IMR-90 (cell line): ENCODE results near the gene PIP4K2A. TPM values are rescaled to one million over a fixed set of nuclear protein-coding genes. Genes with fewer than 3 reads are reported as not detected.

Experiments
- ATAC-seq: fragments of 200-7000 bp; cut with Tn5 transposase; 2 replicates; pipeline ENCODE4 v1.9.1; 2020; ENCODE audit warnings: low read depth, mild to moderate bottlenecking, moderate library complexity
- BruUV-seq: library from RNA; stranded (reverse); fragments of 400-500 nt; replicated peaks from 2 replicates; lab custom pipeline; 2021; lab: Mats Ljungman, UMichigan
- CTCF ChIA-PET: fragments of 300-600 bp; formaldehyde crosslinking; extraction: SDS; loops from one replicate; lab custom pipeline; 2021; ENCODE audit warnings: antibody characterized with exemption; lab: Yijun Ruan, JAX
- POLR2A ChIA-PET: fragments of 300-600 bp; sonication (Branson Sonifier 250); formaldehyde crosslinking; loops from one replicate; lab custom pipeline; 2022; ENCODE audit warnings: antibody characterized with exemption; ENCODE audit not compliant: unreplicated experiment; lab: Charles Lee
- DNase-seq: peaks from one replicate; pipeline ENCODE4 v3.0.0; 2013
- H2AFZ ChIP-seq: replicated peaks from 2 replicates; pipeline ENCODE3; 2013; ENCODE audit warnings: low read length, mild to moderate bottlenecking; ENCODE audit not compliant: poor library complexity
- H2AK5ac ChIP-seq: 2 replicates; pipeline ENCODE4 v1.6.1; 2013; ENCODE audit warnings: low read depth, low read length, inconsistent platforms
- H2AK9ac ChIP-seq: replicated peaks from 2 replicates; pipeline ENCODE3; 2013; ENCODE audit warnings: mild to moderate bottlenecking, low read depth, low read length, moderate library complexity; ENCODE audit not compliant: poor library complexity
- H2BK120ac ChIP-seq: 2 replicates; pipeline ENCODE4 v1.6.1; 2013; ENCODE audit warnings: low read depth, low read length, inconsistent platforms
- H2BK15ac ChIP-seq: 3 replicates; pipeline ENCODE4 v1.6.1; 2013; ENCODE audit warnings: low read depth, low read length, inconsistent platforms
- H2BK20ac ChIP-seq: 2 replicates; pipeline ENCODE4 v1.6.1; 2013; ENCODE audit warnings: low read depth, mild to moderate bottlenecking, inconsistent platforms, low read length, moderate library complexity
- H2BK5ac ChIP-seq: 2 replicates; pipeline ENCODE4 v1.6.1; 2013; ENCODE audit warnings: mild to moderate bottlenecking, low read depth, low read length, inconsistent platforms; ENCODE audit not compliant: poor library complexity, severe bottlenecking
- H3K14ac ChIP-seq: replicated peaks from 2 replicates; pipeline ENCODE4 v1.6.1; 2013; ENCODE audit warnings: low read depth, low read length, inconsistent platforms
- H3K18ac ChIP-seq: 2 replicates; pipeline ENCODE4 v1.6.1; 2013; ENCODE audit warnings: low read depth, low read length, control low read depth
- H3K23ac ChIP-seq: 2 replicates; pipeline ENCODE4 v1.6.1; 2013; ENCODE audit warnings: low read depth, low read length, inconsistent platforms
- H3K27ac ChIP-seq: 2 replicates; pipeline ENCODE4 v1.5.1; 2013; ENCODE audit warnings: mild to moderate bottlenecking, control low read depth, low read length; ENCODE audit not compliant: insufficient read depth
- H3K27me3 ChIP-seq: 2 replicates; pipeline ENCODE4 v1.6.1; 2013; ENCODE audit warnings: low read length; ENCODE audit not compliant: control insufficient read depth, insufficient read depth
- H3K36me3 ChIP-seq: 2 replicates; pipeline ENCODE4 v1.6.1; 2013; ENCODE audit warnings: low read length, mixed read lengths; ENCODE audit not compliant: control insufficient read depth, insufficient read depth
- H3K4ac ChIP-seq: 2 replicates; pipeline ENCODE4 v1.6.1; 2013; ENCODE audit warnings: low read depth, low read length, inconsistent platforms
- H3K4me1 ChIP-seq: 2 replicates; pipeline ENCODE4 v1.6.1; 2013; ENCODE audit warnings: low read length, mixed read lengths; ENCODE audit not compliant: control insufficient read depth, insufficient read depth
- H3K4me2 ChIP-seq: 2 replicates; pipeline ENCODE4 v1.6.1; 2013; ENCODE audit warnings: low read depth, mild to moderate bottlenecking, control low read depth, low read length, moderate library complexity
- H3K4me3 ChIP-seq: 2 replicates; pipeline ENCODE4 v1.5.1; 2013; ENCODE audit warnings: low read depth, mild to moderate bottlenecking, control low read depth, low read length, moderate library complexity; ENCODE audit not compliant: insufficient read depth
- H3K56ac ChIP-seq: 2 replicates; pipeline ENCODE4 v1.6.1; 2013; ENCODE audit warnings: low read length, inconsistent platforms; ENCODE audit not compliant: insufficient read depth; ENCODE audit errors: extremely low read depth
- H3K79me1 ChIP-seq, 2 experiments: 2 replicates each; pipeline ENCODE4 v1.6.1; 2013; ENCODE audit warnings: low read length in 2 of 2, inconsistent platforms in 1 of 2, low read depth in 1 of 2
- H3K9ac ChIP-seq: 2 replicates; pipeline ENCODE4 v1.6.1; 2013; ENCODE audit warnings: low read depth, low read length, control low read depth
- H3K9me1 ChIP-seq: 2 replicates; pipeline ENCODE4 v1.6.1; 2013; ENCODE audit warnings: low read length, inconsistent platforms; ENCODE audit not compliant: insufficient read depth
- H3K9me3 ChIP-seq: 2 replicates; pipeline ENCODE4 v1.6.1; 2013; ENCODE audit warnings: low read length; ENCODE audit not compliant: control insufficient read depth, insufficient read depth
- H4K20me1 ChIP-seq: 2 replicates; pipeline ENCODE4 v1.6.1; 2013; ENCODE audit warnings: low read length, inconsistent platforms; ENCODE audit not compliant: insufficient read depth
- H4K5ac ChIP-seq: 2 replicates; pipeline ENCODE4 v1.6.1; 2013; ENCODE audit warnings: mild to moderate bottlenecking, low read depth, low read length, control low read depth
- H4K8ac ChIP-seq, 2 experiments: 2 replicates each; pipeline ENCODE4 v1.6.1; 2013; ENCODE audit warnings: low read depth in 2 of 2, low read length in 2 of 2, control low read depth in 1 of 2, inconsistent platforms in 1 of 2
- H4K91ac ChIP-seq: 2 replicates; pipeline ENCODE4 v1.6.1; 2013; ENCODE audit warnings: low read depth, low read length, inconsistent platforms; ENCODE audit not compliant: insufficient read depth
- MAFK ChIP-seq: IDR thresholded peaks from 2 replicates; pipeline ENCODE4 v1.6.1; 2012; ENCODE audit warnings: low read depth, low read length, improper control_type of control experiment
- RFX5 ChIP-seq: IDR thresholded peaks from 2 replicates; pipeline ENCODE4 v1.8.0; 2012; ENCODE audit warnings: low read depth, mild to moderate bottlenecking, low read length, moderate library complexity
- WGBS, 2 experiments: methylation state at CpG; one replicate each; pipeline versions ENCODE4 v1.1.5 to v1.1.7; 2013; ENCODE audit warnings: missing lambda C conversion rate in 2 of 2; ENCODE audit not compliant: insufficient read length in 1 of 2; ENCODE audit errors: extremely low coverage in 2 of 2; 5-methylcytosine and 5-hydroxymethylcytosine counted together
- dilution Hi-C: fragments of 300-500 bp; cut with HindIII; formaldehyde crosslinking; loops from one replicate; pipeline ENCODE4 v1.14.3; 2018; ENCODE audit warnings: low sequenced_read_pairs; ENCODE audit not compliant: unreplicated experiment
- in situ Hi-C: fragments of 300-500 bp; cut with MboI; formaldehyde crosslinking; loops from 3 replicates; pipeline ENCODE4 v1.14.3; 2019; ENCODE audit warnings: low sequenced_read_pairs, inconsistent platforms, mixed read lengths
- intact Hi-C: fragments of 100-400 bp; cut with micrococcal nuclease; formaldehyde crosslinking; loops from 2 replicates; pipeline ENCODE4 v1.10.0; 2022
- polyA plus RNA-seq, 3 experiments: library from polyadenylated mRNA; depleted of rRNA; stranded (reverse); fragments of >200 nt; gene quantifications; 2 replicates each; pipeline ENCODE4 v1.2.3, GENCODE V29; 2012; ENCODE audit warnings: low replicate concordance in 1 of 3
- total RNA-seq: library from RNA; depleted of rRNA; stranded (reverse); fragments of >200 nt; gene quantifications from 2 replicates; pipeline ENCODE4 v1.2.3, GENCODE V29; 2012

PIP4K2A gene
- total and polyA plus RNA-seq, 2 of the 4 experiments (the other 2 are of a cell fraction): 9.8 to 18.1 TPM

GRCh38 chr10:22699976-22700375, 14.4 kb downstream of the PIP4K2A start:
- 80% methylated on average over 1 of the region's 5 CpGs; no CpG with 5 or more reads in 1 of the 2 experiments for WGBS, 2 experiments

More at GRCh38 chr10:22699976-22700375, 14.4 kb downstream of the PIP4K2A start:
- intact Hi-C loops (no loop called here), dilution Hi-C loops (no loop called here), in situ Hi-C loops (loop anchor here (10.0 kb wide), 1 partner anchor 385 kb away; the partner anchor contains the start of gene COMMD3)
- no TSS peak for BruUV-seq
- POLR2A ChIA-PET: no interaction called here
- Histone ChIP-seq H3K27me3 (no peaks in the 10 kb centered on the region), H4K5ac (no peak overlapping the region), H2BK15ac (no peak overlapping the region), H3K4me2 (no peak overlapping the region), H2AFZ (no peak overlapping the region), H3K23ac (no peak overlapping the region), H2BK20ac (no peak overlapping the region), H3K9me1 (peaks cover 11% of the 10 kb centered on the region; the same call in 1 of the 2 replicates), H3K9me3 (no peaks in the 10 kb centered on the region), H2BK120ac (no peak overlapping the region), H3K4me1 (peaks cover 2% of the 10 kb centered on the region; the same call in 1 of the 2 replicates), H3K27ac (no peak overlapping the region), H3K79me1 (peaks cover 48 to 76% of the 10 kb centered on the region in 2 experiments), H4K8ac (no peak overlapping the region), H3K14ac (no peak overlapping the region), H3K4me3 (no peak overlapping the region), H4K20me1 (peaks cover 63% of the 10 kb centered on the region), H3K4ac (no peak overlapping the region), H3K36me3 (no peaks in the 10 kb centered on the region), H3K18ac (no peak overlapping the region), H3K9ac (no peak overlapping the region), H2AK9ac (no peak overlapping the region), H2BK5ac (no peak overlapping the region), H3K56ac (no peak overlapping the region), H2AK5ac (no peak overlapping the region), H4K91ac (no peak overlapping the region)
- TF ChIP-seq MAFK (no peak), RFX5 (no peak)
- DNase-seq (no peak), ATAC-seq (no peak)
- CTCF ChIA-PET: interaction anchor here (0.6 kb wide), 1 partner anchor 738 kb away, joined by 4 read pairs; no protein-coding TSS in a partner anchor
